HepG2 (cell line): ENCODE results near the gene GJA8. TPM values are rescaled to one million over a fixed set of nuclear protein-coding genes. Genes with fewer than 3 reads are reported as not detected.

ENCODE experiments used
- ATAC-seq: fragments of 200-7000 bp; cut with Tn5 transposase; 3 replicates; pipeline ENCODE4 v1.9.1; 2020; ENCODE audit warnings: mild to moderate bottlenecking, moderate library complexity
- BruUV-seq: library from RNA; stranded (reverse); fragments of 400-500 nt; replicated peaks from 2 replicates; lab custom pipeline; 2021; lab: Mats Ljungman, UMichigan
- CTCF ChIA-PET: fragments of 300-600 bp; formaldehyde crosslinking; extraction: SDS; loops from one replicate; lab custom pipeline; 2021; ENCODE audit warnings: low total read pairs, inconsistent platforms, low intra/inter-chr PET ratio; lab: Yijun Ruan, JAX
- POLR2A ChIA-PET: fragments of 350-600 bp; sonication (Branson Sonifier 250); formaldehyde crosslinking; loops from one replicate; lab custom pipeline; 2020; ENCODE audit warnings: antibody characterized with exemption, inconsistent platforms; lab: Yijun Ruan, JAX
- DNase-seq: peaks from one replicate; pipeline ENCODE4 v3.0.0-alpha.2; 2015; ENCODE audit warnings: low spot score
- FAIRE-seq: peaks from 3 replicates; lab custom pipeline; 2011; peaks lifted over from hg19 to GRCh38; lab: Jason Lieb, UNC
- H2AFZ ChIP-seq: one replicate; pipeline ENCODE4 v1.6.1; 2011; ENCODE audit warnings: low read length, inconsistent platforms
- H3K27ac ChIP-seq: fragments of 300-600 bp; 3 replicates; pipeline ENCODE4 v1.8.0; 2011; ENCODE audit warnings: mixed run types, mild to moderate bottlenecking, mixed read lengths, low read length, inconsistent platforms; ENCODE audit not compliant: insufficient read depth; ENCODE audit errors: extremely low read length
- H3K27me3 ChIP-seq, 2 experiments: fragments of 200-600 bp in 1 of 2; 2 replicates in 1 of 2; 3 replicates in 1 of 2; pipeline versions ENCODE4 v1.6.0 to v1.8.0; 2011; ENCODE audit warnings: low read length in 2 of 2, mild to moderate bottlenecking in 2 of 2, moderate library complexity in 2 of 2, inconsistent platforms in 1 of 2; ENCODE audit not compliant: insufficient read depth in 2 of 2, control insufficient read depth in 1 of 2
- H3K36me3 ChIP-seq, 2 experiments: fragments of 200-600 bp in 1 of 2; replicated peaks in 1 of 2; 2 replicates in 1 of 2; 3 replicates in 1 of 2; pipeline versions ENCODE4 v1.5.1 to v1.8.0; 2011; ENCODE audit warnings: low read length in 2 of 2, inconsistent platforms in 1 of 2; ENCODE audit not compliant: insufficient read depth in 2 of 2, control insufficient read depth in 1 of 2
- H3K4me1 ChIP-seq: 2 replicates; pipeline ENCODE4 v1.5.1; 2012; ENCODE audit warnings: low read length, inconsistent platforms; ENCODE audit not compliant: insufficient read depth
- H3K4me2 ChIP-seq: 2 replicates; pipeline ENCODE4 v1.6.0; 2011; ENCODE audit warnings: low read depth, low read length, inconsistent platforms
- H3K4me3 ChIP-seq, 3 experiments: fragments of 200-600 bp in 1 of 3; sonication (generic), shearing (Covaris generic) in 1 of 3; replicated peaks in 1 of 3; 2 replicates each; pipeline ENCODE4 v1.5.1; 2011 to 2016; ENCODE audit warnings: low read length in 3 of 3, inconsistent platforms in 2 of 3, low read depth in 2 of 3, mild to moderate bottlenecking in 2 of 3, control low read depth in 1 of 3, mixed read lengths in 1 of 3; ENCODE audit not compliant: insufficient read depth in 1 of 3
- H3K79me2 ChIP-seq: one replicate; pipeline ENCODE4 v1.6.1; 2011; ENCODE audit warnings: low read length, inconsistent platforms; ENCODE audit not compliant: insufficient read depth
- H3K9ac ChIP-seq: 2 replicates; pipeline ENCODE4 v1.6.0; 2011; ENCODE audit warnings: mild to moderate bottlenecking, low read depth, low read length, inconsistent platforms; ENCODE audit not compliant: insufficient read depth
- H3K9me3 ChIP-seq: 2 replicates; pipeline ENCODE4 v1.5.1; 2012; ENCODE audit warnings: mild to moderate bottlenecking, low read length
- H4K20me1 ChIP-seq: 2 replicates; pipeline ENCODE4 v1.6.0; 2011; ENCODE audit warnings: inconsistent platforms, mild to moderate bottlenecking, low read length, moderate library complexity; ENCODE audit not compliant: insufficient read depth
- CEBPG ChIP-seq: IDR thresholded peaks from 2 replicates; pipeline ENCODE4 v1.6.1; 2016
- GPBP1L1 ChIP-seq: sonication (generic); formaldehyde crosslinking; IDR thresholded peaks from 2 replicates; pipeline ENCODE4 v1.5.0; 2020; ENCODE audit warnings: mild to moderate bottlenecking, missing genetic modification reagents
- IRF2 ChIP-seq: IDR thresholded peaks from 2 replicates; pipeline ENCODE4 v1.6.1; 2018; ENCODE audit warnings: missing genetic modification reagents, missing compliant biosample characterization
- KLF12 ChIP-seq: sonication (generic); formaldehyde crosslinking; IDR thresholded peaks from 2 replicates; pipeline ENCODE4 v1.4.0; 2020; ENCODE audit warnings: missing genetic modification reagents, borderline replicate concordance
- NR2C2 ChIP-seq: sonication (generic); formaldehyde crosslinking; IDR thresholded peaks from 2 replicates; pipeline ENCODE4 v1.4.0; 2020; ENCODE audit warnings: missing genetic modification reagents, mild to moderate bottlenecking, moderate library complexity, borderline replicate concordance
- PRMT3 ChIP-seq: sonication (generic); formaldehyde crosslinking; IDR thresholded peaks from 2 replicates; pipeline ENCODE4 v1.8.1; 2022; ENCODE audit warnings: low read depth, mild to moderate bottlenecking, moderate library complexity, missing genetic modification reagents, borderline replicate concordance
- SNAPC4 ChIP-seq: sonication (generic); formaldehyde crosslinking; IDR thresholded peaks from 2 replicates; pipeline ENCODE4 v1.4.0; 2020; ENCODE audit warnings: mild to moderate bottlenecking, missing genetic modification reagents
- TRIM24 ChIP-seq: sonication (generic); formaldehyde crosslinking; IDR thresholded peaks from 2 replicates; pipeline ENCODE4 v1.8.0; 2022; ENCODE audit warnings: mild to moderate bottlenecking, missing genetic modification reagents
- ZNF354B ChIP-seq: sonication (generic); formaldehyde crosslinking; IDR thresholded peaks from 2 replicates; pipeline ENCODE4 v1.8.0; 2022; ENCODE audit warnings: mild to moderate bottlenecking, missing genetic modification reagents
- ZNF772 ChIP-seq: sonication (generic); formaldehyde crosslinking; IDR thresholded peaks from 2 replicates; pipeline ENCODE4 v1.5.0; 2020; ENCODE audit warnings: mild to moderate bottlenecking, missing genetic modification reagents
- WGBS: methylation state at CpG from one replicate; pipeline ENCODE4 v1.1.6; 2017; ENCODE audit warnings: low lambda C conversion rate; 5-methylcytosine and 5-hydroxymethylcytosine counted together
- in situ Hi-C: cut with HindIII; loops from 2 replicates; pipeline ENCODE4 v1.10.0; 2017; ENCODE audit warnings: low pct_unique_long_range_greater_than_20kb; ENCODE audit not compliant: extremely low pct_ligation_motif_present
- intact Hi-C: fragments of 100-400 bp; cut with micrococcal nuclease; formaldehyde crosslinking; loops from one replicate; pipeline ENCODE4 v1.10.0; 2022; ENCODE audit not compliant: unreplicated experiment
- polyA plus RNA-seq, 8 experiments: library from polyadenylated mRNA; depleted of rRNA in 3 of 8; stranded (reverse) in 7 of 8; unstranded in 1 of 8; fragments of >200 nt; fragmentation: Illumina TruSeq in 4 of 8; extraction: Trizol in 4 of 8; gene quantifications; 2 replicates each; pipeline versions ENCODE4 v1.2.1 to v1.2.3, GENCODE V29; 2011 to 2016; ENCODE audit warnings: low read depth in 4 of 8, missing spikeins in 1 of 8, mixed read lengths in 1 of 8; ENCODE audit not compliant: insufficient read depth in 1 of 8
- total RNA-seq, 5 experiments: library from RNA; depleted of rRNA; stranded (reverse); fragments of >200 nt; fragmentation: Illumina TruSeq; extraction: Trizol; gene quantifications; 2 replicates each; pipeline ENCODE4 v1.2.3, GENCODE V29; 2016; ENCODE audit warnings: low read depth in 1 of 5
- TF ChIP-seq, protein P1 (sequence below): IDR thresholded peaks from 2 replicates; pipeline ENCODE4 v1.6.1; 2016; ENCODE audit warnings: low read depth

The GJA8 gene
- total and polyA plus RNA-seq, 2 of the 13 experiments (the other 11 are each of a cell fraction or from before 2014, with no cell fraction given) = not detected

- TF ChIP-seq, protein P1, sequence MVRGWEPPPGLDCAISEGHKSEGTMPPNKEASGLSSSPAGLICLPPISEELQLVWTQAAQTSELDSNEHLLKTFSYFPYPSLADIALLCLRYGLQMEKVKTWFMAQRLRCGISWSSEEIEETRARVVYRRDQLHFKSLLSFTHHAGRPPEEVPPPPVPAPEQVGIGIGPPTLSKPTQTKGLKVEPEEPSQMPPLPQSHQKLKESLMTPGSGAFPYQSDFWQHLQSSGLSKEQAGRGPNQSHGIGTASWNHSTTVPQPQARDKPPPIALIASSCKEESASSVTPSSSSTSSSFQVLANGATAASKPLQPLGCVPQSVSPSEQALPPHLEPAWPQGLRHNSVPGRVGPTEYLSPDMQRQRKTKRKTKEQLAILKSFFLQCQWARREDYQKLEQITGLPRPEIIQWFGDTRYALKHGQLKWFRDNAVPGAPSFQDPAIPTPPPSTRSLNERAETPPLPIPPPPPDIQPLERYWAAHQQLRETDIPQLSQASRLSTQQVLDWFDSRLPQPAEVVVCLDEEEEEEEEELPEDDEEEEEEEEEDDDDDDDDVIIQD = no peak
- no peak for TF ChIP-seq NR2C2 (CRISPR knock-in tag)
- no peak for TF ChIP-seq PRMT3 (CRISPR knock-in tag)
- no peak for TF ChIP-seq ZNF772
- TF ChIP-seq TRIM24 (CRISPR knock-in tag) = no peak
- TF ChIP-seq GPBP1L1 = no peak
- no peak for TF ChIP-seq CEBPG (CRISPR knock-in tag)
- TF ChIP-seq ZNF354B (CRISPR knock-in tag) = no peak
- TF ChIP-seq IRF2 (CRISPR knock-in tag) = no peak
- no peak for TF ChIP-seq KLF12 (CRISPR knock-in tag)
- TF ChIP-seq, all 625 proteins: peak for 0
Observed at GRCh38 chr1:147913362-147913942, 10.9 kb downstream of the GJA8 start (continued).

- FAIRE-seq (no peak), DNase-seq (no peak), ATAC-seq (no peak)
- intact Hi-C loops = no loop called here
- CTCF ChIA-PET = no interaction called here
- whole genome bisulfite sequencing = 77% methylated on average over 6 of the region's 6 CpGs
- H3K4me2 ChIP-seq = no peak overlapping the region
- no peaks in the 10 kb centered on the region for H3K9me3 ChIP-seq
- no peak overlapping the region for H3K4me3 ChIP-seq
- POLR2A ChIA-PET = no interaction called here
- no peak for TF ChIP-seq SNAPC4 (CRISPR knock-in tag)
- H3K27ac ChIP-seq = no peak overlapping the region
- no peak overlapping the region for H2AFZ ChIP-seq
- no peaks in the 10 kb centered on the region for H3K79me2 ChIP-seq
- no peak overlapping the region for H3K9ac ChIP-seq
- in situ Hi-C loops = no loop called here
- no peaks in the 10 kb centered on the region for H3K27me3 ChIP-seq
- H3K36me3 ChIP-seq = no peaks in the 10 kb centered on the region
- no TSS peak for BruUV-seq
- no peaks in the 10 kb centered on the region for H3K4me1 ChIP-seq
- H4K20me1 ChIP-seq = no peaks in the 10 kb centered on the region
Observed at GRCh38 chr1:147919896-147920295, 17.3 kb downstream of the GJA8 start.
